ENCODE data around the gene PNLIPRP1. TPM values are rescaled to one million over a fixed set of nuclear protein-coding genes. Genes with fewer than 3 reads are reported as not detected.
A peak's percentile ranks its signal among the peaks of the same experiment; 100 is the strongest.

The PNLIPRP1 gene
- total RNA-seq (not detected), total RNA-seq (0 reads per million in 2 donors)

- Mint-ChIP-seq H3K36me3 (ENCODE audit: low read depth) (no peaks in the 10 kb centered on the region), H3K4me3 (no peak within 1 kb of the TSS), H3K27ac (no peak within 1 kb of the TSS), H3K27me3 (peaks cover 18% of the 10 kb centered on the region), H3K4me1 (no peaks in the 10 kb centered on the region)
- no peaks in the 10 kb centered on the region for H3K9me3 ChIP-seq (ENCODE audit: control insufficient read depth, low read length, poor library complexity, severe bottlenecking)
- no peak for ATAC-seq
- DNase-seq: no peak
These were observed at the start of gene PNLIPRP1 for GRCh38 chr10:116590590-116591444. PNLIPRP1 (plus strand) TSS chr10:116590959; CDS start chr10:116591130, 171 bp downstream.

- Mint-ChIP-seq H3K27me3 (peaks cover 8% of the 10 kb centered on the region), H3K27ac (no peak overlapping the region), H3K36me3 (ENCODE audit: low read depth) (no peaks in the 10 kb centered on the region), H3K4me3 (no peak overlapping the region), H3K4me1 (no peaks in the 10 kb centered on the region)
- H3K9me3 ChIP-seq (ENCODE audit: control insufficient read depth, low read length, poor library complexity, severe bottlenecking): no peaks in the 10 kb centered on the region
- no peak for ATAC-seq
- DNase-seq: no peak
These were observed 48.6 kb upstream of the PNLIPRP1 start for GRCh38 chr10:116542007-116542677.

- no peaks in the 10 kb centered on the region for H3K9me3 ChIP-seq (ENCODE audit: control insufficient read depth, low read length, poor library complexity, severe bottlenecking)
- Mint-ChIP-seq H3K4me3 (no peak overlapping the region), H3K4me1 (no peaks in the 10 kb centered on the region), H3K27ac (peak overlapping the region; percentile 10), H3K27me3 (peaks cover 4% of the 10 kb centered on the region), H3K36me3 (ENCODE audit: low read depth) (no peaks in the 10 kb centered on the region)
- no peak for ATAC-seq
- no peak for DNase-seq
These were observed 45.6 kb upstream of the PNLIPRP1 start for GRCh38 chr10:116545122-116545521.

DNA sequence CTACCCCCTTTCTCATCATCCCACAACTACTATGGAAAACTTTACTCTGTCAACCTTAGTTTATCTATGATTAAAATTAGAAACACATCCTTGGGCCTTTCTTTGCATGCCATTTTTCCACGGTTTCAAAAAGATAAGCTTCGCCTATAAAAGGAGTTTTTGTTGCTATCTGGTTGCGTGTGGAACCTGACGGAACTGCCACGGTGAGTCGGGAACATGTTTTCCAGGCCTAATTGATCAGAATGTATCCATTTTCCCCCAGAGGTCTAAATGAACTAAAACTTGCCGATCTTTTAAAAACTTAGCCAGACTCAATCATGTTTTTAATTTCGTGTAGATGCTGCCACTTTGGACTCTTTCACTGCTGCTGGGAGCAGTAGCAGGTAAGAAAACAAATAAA, 45.0 kb upstream of the PNLIPRP1 start, which contains the start of gene PNLIP:
PNLIP (plus strand) TSS at position 176 of the 400 bp plus-strand sequence; CDS start at position 338, 162 bp downstream.
- H3K27me3 Mint-ChIP-seq: peaks cover 4% of the 10 kb centered on the region
- no peaks in the 10 kb centered on the region for H3K36me3 Mint-ChIP-seq (ENCODE audit: low read depth)
- no peak for ATAC-seq
- H3K9me3 ChIP-seq (ENCODE audit: control insufficient read depth, low read length, poor library complexity, severe bottlenecking): no peaks in the 10 kb centered on the region
- no peak for DNase-seq
- H3K4me1 Mint-ChIP-seq: no peaks in the 10 kb centered on the region
- no peak within 1 kb of the TSS for H3K4me3 Mint-ChIP-seq
- H3K27ac Mint-ChIP-seq: peak within 1 kb of the TSS; percentile 10

- no peak overlapping the region for H3K27ac Mint-ChIP-seq
- H3K4me3 Mint-ChIP-seq: no peak overlapping the region
- H3K9me3 ChIP-seq (ENCODE audit: control insufficient read depth, low read length, poor library complexity, severe bottlenecking): no peaks in the 10 kb centered on the region
- H3K27me3 Mint-ChIP-seq: peaks cover 4% of the 10 kb centered on the region
- H3K36me3 Mint-ChIP-seq (ENCODE audit: low read depth): no peaks in the 10 kb centered on the region
- no peaks in the 10 kb centered on the region for H3K4me1 Mint-ChIP-seq
- ATAC-seq (no peak), DNase-seq (no peak)
These were observed 42.5 kb upstream of the PNLIPRP1 start for GRCh38 chr10:116548301-116548700.

GRCh38 chr10:116553378-116553980, 37.3 kb upstream of the PNLIPRP1 start:
- Mint-ChIP-seq H3K4me3 (no peak overlapping the region), H3K4me1 (no peaks in the 10 kb centered on the region), H3K27ac (no peak overlapping the region), H3K36me3 (ENCODE audit: low read depth) (no peaks in the 10 kb centered on the region), H3K27me3 (no peaks in the 10 kb centered on the region)
- H3K9me3 ChIP-seq (ENCODE audit: control insufficient read depth, low read length, poor library complexity, severe bottlenecking): no peaks in the 10 kb centered on the region
- DNase-seq (no peak), ATAC-seq (no peak)

DNA sequence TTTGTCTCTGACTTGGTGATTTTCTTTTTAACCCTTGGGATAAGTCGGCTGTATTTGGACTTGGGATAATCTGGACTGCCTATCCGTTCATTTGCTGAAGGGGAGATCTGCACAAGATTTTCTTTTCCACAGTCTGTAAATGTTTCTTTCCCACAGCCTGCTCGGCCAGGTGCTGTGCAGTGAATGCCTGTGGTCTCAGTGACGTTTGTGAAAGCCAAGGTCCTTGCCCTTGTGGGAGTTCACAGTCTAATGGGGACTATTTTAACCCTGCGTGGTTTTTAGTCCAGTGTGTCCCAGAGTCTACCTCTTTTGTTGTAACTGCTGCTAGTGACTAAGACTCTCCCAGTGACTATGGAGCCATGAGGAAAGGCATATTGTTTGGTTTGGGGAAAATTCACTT, 36.1 kb upstream of the PNLIPRP1 start:
- Mint-ChIP-seq H3K36me3 (ENCODE audit: low read depth) (no peaks in the 10 kb centered on the region), H3K27ac (no peak overlapping the region), H3K4me1 (no peaks in the 10 kb centered on the region), H3K4me3 (no peak overlapping the region), H3K27me3 (no peaks in the 10 kb centered on the region)
- H3K9me3 ChIP-seq (ENCODE audit: control insufficient read depth, low read length, poor library complexity, severe bottlenecking): no peaks in the 10 kb centered on the region
- DNase-seq (no peak), ATAC-seq (no peak)

DNA sequence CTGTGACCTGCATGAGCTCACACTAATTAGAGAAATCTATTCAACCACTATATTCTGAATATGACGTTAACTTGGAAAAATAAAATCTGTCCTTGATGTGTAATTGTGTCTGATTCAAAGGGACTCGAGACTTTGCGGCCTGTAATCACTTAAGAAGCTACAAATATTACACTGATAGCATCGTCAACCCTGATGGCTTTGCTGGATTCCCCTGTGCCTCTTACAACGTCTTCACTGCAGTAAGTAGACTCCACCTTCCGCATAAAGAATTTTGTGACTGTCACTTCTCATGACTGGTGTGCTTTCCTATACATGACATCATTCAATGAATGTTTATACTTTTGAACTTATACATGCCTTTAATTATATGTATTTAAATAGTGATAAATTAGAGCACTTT, 34.9 kb upstream of the PNLIPRP1 start:
- Mint-ChIP-seq H3K4me3 (no peak overlapping the region), H3K27ac (no peak overlapping the region), H3K27me3 (no peaks in the 10 kb centered on the region), H3K4me1 (no peaks in the 10 kb centered on the region), H3K36me3 (ENCODE audit: low read depth) (no peaks in the 10 kb centered on the region)
- DNase-seq (no peak), ATAC-seq (no peak)
- no peaks in the 10 kb centered on the region for H3K9me3 ChIP-seq (ENCODE audit: control insufficient read depth, low read length, poor library complexity, severe bottlenecking)

- Mint-ChIP-seq H3K4me1 (no peaks in the 10 kb centered on the region), H3K27ac (no peak overlapping the region), H3K4me3 (no peak overlapping the region), H3K27me3 (peaks cover 5% of the 10 kb centered on the region), H3K36me3 (ENCODE audit: low read depth) (no peaks in the 10 kb centered on the region)
- no peaks in the 10 kb centered on the region for H3K9me3 ChIP-seq (ENCODE audit: control insufficient read depth, low read length, poor library complexity, severe bottlenecking)
- no peak for DNase-seq
- no peak for ATAC-seq
These were observed 33.4 kb upstream of the PNLIPRP1 start for GRCh38 chr10:116557305-116557880.

GRCh38 chr10:116565534-116565933, 25.2 kb upstream of the PNLIPRP1 start:
- Mint-ChIP-seq H3K27me3 (peaks cover 6% of the 10 kb centered on the region), H3K27ac (no peak overlapping the region), H3K4me3 (no peak overlapping the region), H3K36me3 (ENCODE audit: low read depth) (no peaks in the 10 kb centered on the region), H3K4me1 (no peaks in the 10 kb centered on the region)
- no peaks in the 10 kb centered on the region for H3K9me3 ChIP-seq (ENCODE audit: control insufficient read depth, low read length, poor library complexity, severe bottlenecking)
- DNase-seq (no peak), ATAC-seq (no peak)

GRCh38 chr10:116566932-116567331, 23.8 kb upstream of the PNLIPRP1 start:
- DNase-seq (no peak), ATAC-seq (no peak)
- no peaks in the 10 kb centered on the region for H3K36me3 Mint-ChIP-seq (ENCODE audit: low read depth)
- H3K4me3 Mint-ChIP-seq: no peak overlapping the region
- no peaks in the 10 kb centered on the region for H3K4me1 Mint-ChIP-seq
- H3K27ac Mint-ChIP-seq: no peak overlapping the region
- H3K9me3 ChIP-seq (ENCODE audit: control insufficient read depth, low read length, poor library complexity, severe bottlenecking): no peaks in the 10 kb centered on the region
- H3K27me3 Mint-ChIP-seq: peaks cover 5% of the 10 kb centered on the region

GRCh38 chr10:116567335-116567734, 23.4 kb upstream of the PNLIPRP1 start:
- Mint-ChIP-seq H3K4me3 (no peak overlapping the region), H3K36me3 (ENCODE audit: low read depth) (no peaks in the 10 kb centered on the region), H3K27ac (no peak overlapping the region), H3K27me3 (peaks cover 1% of the 10 kb centered on the region), H3K4me1 (no peaks in the 10 kb centered on the region)
- DNase-seq (no peak), ATAC-seq (no peak)
- no peaks in the 10 kb centered on the region for H3K9me3 ChIP-seq (ENCODE audit: control insufficient read depth, low read length, poor library complexity, severe bottlenecking)

GRCh38 chr10:116574797-116575196, 16.0 kb upstream of the PNLIPRP1 start:
- H3K36me3 Mint-ChIP-seq (ENCODE audit: low read depth): no peaks in the 10 kb centered on the region

More at GRCh38 chr10:116574797-116575196, 16.0 kb upstream of the PNLIPRP1 start:
- Mint-ChIP-seq H3K27ac (no peak overlapping the region), H3K27me3 (peaks cover 6% of the 10 kb centered on the region), H3K4me3 (no peak overlapping the region), H3K4me1 (no peaks in the 10 kb centered on the region)
- H3K9me3 ChIP-seq (ENCODE audit: control insufficient read depth, low read length, poor library complexity, severe bottlenecking): no peaks in the 10 kb centered on the region
- no peak for DNase-seq
- no peak for ATAC-seq
